Small intestine (tissue), 7 donors: ENCODE measurements around the gene CBFA2T3. TPM values are rescaled to one million over a fixed set of nuclear protein-coding genes. Genes with fewer than 3 reads are reported as not detected.

Experiments used
- DNase-seq, 2 donors: peaks; one replicate each; pipeline versions ENCODE4 v3.0.0 to v3.0.0-alpha.2; 2013
- FAIRE-seq: peaks from 2 replicates; lab custom pipeline; 2012; peaks lifted over from hg19 to GRCh38; lab: Jason Lieb, UNC
- H3K27ac ChIP-seq, 3 donors: one replicate each; pipeline ENCODE4 v1.5.1; 2013; ENCODE audit warnings: low read length in 2 of 3, mild to moderate bottlenecking in 2 of 3, control low read depth in 1 of 3, inconsistent platforms in 1 of 3, low read depth in 1 of 3, moderate library complexity in 1 of 3
- H3K27me3 ChIP-seq, 3 donors: one replicate each; pipeline ENCODE4 v1.6.1; 2013; ENCODE audit warnings: low read length in 3 of 3, inconsistent platforms in 1 of 3; ENCODE audit not compliant: control insufficient read depth in 3 of 3, insufficient read depth in 3 of 3
- H3K36me3 ChIP-seq, 3 donors: one replicate each; pipeline ENCODE4 v1.6.1; 2013; ENCODE audit warnings: low read length in 3 of 3, inconsistent platforms in 1 of 3, low read depth in 1 of 3, mild to moderate bottlenecking in 1 of 3, moderate library complexity in 1 of 3; ENCODE audit not compliant: control insufficient read depth in 3 of 3, insufficient read depth in 2 of 3
- H3K4me1 ChIP-seq, 3 donors: one replicate each; pipeline ENCODE4 v1.6.1; 2013; ENCODE audit warnings: low read length in 2 of 3, inconsistent platforms in 1 of 3, low read depth in 1 of 3, mild to moderate bottlenecking in 1 of 3, moderate library complexity in 1 of 3; ENCODE audit not compliant: control insufficient read depth in 3 of 3, insufficient read depth in 2 of 3
- H3K4me3 ChIP-seq, 3 donors: one replicate each; pipeline ENCODE4 v1.5.1; 2013; ENCODE audit warnings: low read length in 3 of 3, control low read depth in 1 of 3, inconsistent platforms in 1 of 3, low read depth in 1 of 3, mild to moderate bottlenecking in 1 of 3, moderate library complexity in 1 of 3
- H3K9me3 ChIP-seq, 2 donors: one replicate each; pipeline ENCODE4 v1.6.1; 2013; ENCODE audit warnings: low read depth in 1 of 2, low read length in 1 of 2; ENCODE audit not compliant: control insufficient read depth in 2 of 2, insufficient read depth in 1 of 2
- WGBS, 3 donors: extraction: QIAGEN DNeasy Blood & Tissue Kit; methylation state at CpG; one replicate each; pipeline ENCODE4 v1.1.7; 2013; 5-methylcytosine and 5-hydroxymethylcytosine counted together
- polyA plus RNA-seq, 4 donors: library from polyadenylated mRNA; stranded (reverse) in 3 of 4; unstranded in 1 of 4; fragments of 200-250 nt in 3 of 4; fragments of 120-200 nt in 1 of 4; gene quantifications; one replicate each; pipeline versions ENCODE4 v1.2.1 to v1.2.3, GENCODE V29; 2013
- donor health status: healthy with polysubstance abuse.
- donor health status: control.
- donor health status: control.
- donor health status: Bipolar disorder and iron deficiency.
- donor health status: healthy.

CBFA2T3 gene
- polyA plus RNA-seq, 4 donors: 1.4 to 8.4 (median 4.1) TPM

GRCh38 chr16:88938119-88938776 is 38.8 kb downstream of the CBFA2T3 start:
- Histone ChIP-seq H3K27ac (no peak overlapping the region), H3K9me3 (no peaks in the 10 kb centered on the region), H3K27me3 (peaks cover 3 to 43% (median 28%) of the 10 kb centered on the region in 3 donors), H3K4me3 (no peak overlapping the region), H3K36me3 (no peaks in the 10 kb centered on the region), H3K4me1 (peaks cover 0 to 17% (median 0%) of the 10 kb centered on the region in 3 donors)
- 73 to 82% (median 73%) methylated on average over 32 of the region's 32 CpGs for WGBS, 3 donors
- FAIRE-seq (no peak), DNase-seq (no peak)

- peak overlapping the region in 2 of 3 donors; percentile 38 to 39 for H3K27ac ChIP-seq
- H3K27me3 ChIP-seq: peaks cover 3 to 33% (median 28%) of the 10 kb centered on the region in 3 donors
- H3K9me3 ChIP-seq: no peaks in the 10 kb centered on the region
- 81 to 87% (median 83%) methylated on average over 19 of the region's 19 CpGs for WGBS, 3 donors
- no peaks in the 10 kb centered on the region for H3K36me3 ChIP-seq
- no peak for DNase-seq
- no peak overlapping the region for H3K4me3 ChIP-seq
- no peak for FAIRE-seq
- peaks cover 0 to 17% (median 0%) of the 10 kb centered on the region in 3 donors for H3K4me1 ChIP-seq
These were observed 39.8 kb downstream of the CBFA2T3 start for GRCh38 chr16:88937206-88937621.

GRCh38 chr16:88936556-88937205 is 40.3 kb downstream of the CBFA2T3 start:
- peak overlapping the region in 2 of 3 donors; percentile 25 to 53 for H3K27ac ChIP-seq
- no peak for FAIRE-seq
- no peak for DNase-seq

GRCh38 chr16:88936008-88936555 is 40.9 kb downstream of the CBFA2T3 start:
- Histone ChIP-seq H3K9me3 (no peaks in the 10 kb centered on the region), H3K27ac (peak overlapping the region in 2 of 3 donors; percentile 25 to 53), H3K4me3 (no peak overlapping the region), H3K4me1 (peaks cover 0 to 17% (median 0%) of the 10 kb centered on the region in 3 donors), H3K36me3 (no peaks in the 10 kb centered on the region), H3K27me3 (peaks cover 3 to 29% (median 20%) of the 10 kb centered on the region in 3 donors)
- 10 to 24% (median 16%) methylated on average over 19 of the region's 19 CpGs for WGBS, 3 donors
- DNase-seq (peak; percentile 56 to 61), FAIRE-seq (no peak)

More at GRCh38 chr16:88936556-88937205, 40.3 kb downstream of the CBFA2T3 start:
- Histone ChIP-seq H3K4me1 (peaks cover 0 to 17% (median 0%) of the 10 kb centered on the region in 3 donors), H3K36me3 (no peaks in the 10 kb centered on the region), H3K4me3 (no peak overlapping the region), H3K9me3 (no peaks in the 10 kb centered on the region), H3K27me3 (peaks cover 3 to 29% (median 26%) of the 10 kb centered on the region in 3 donors)
- WGBS, 3 donors: 34 to 52% (median 46%) methylated on average over 31 of the region's 31 CpGs

- Histone ChIP-seq H3K4me3 (no peak overlapping the region), H3K36me3 (no peaks in the 10 kb centered on the region), H3K9me3 (no peaks in the 10 kb centered on the region), H3K27me3 (peaks cover 0 to 15% (median 11%) of the 10 kb centered on the region in 3 donors), H3K27ac (no peak overlapping the region), H3K4me1 (peaks cover 0 to 17% (median 0%) of the 10 kb centered on the region in 3 donors)
- no peak for DNase-seq
- 71 to 84% (median 82%) methylated on average over 29 to 33 of the region's 33 CpGs for WGBS, 3 donors
- no peak for FAIRE-seq
These were observed 42.8 kb downstream of the CBFA2T3 start for GRCh38 chr16:88934066-88934667.

GRCh38 chr16:88932929-88933328 is 44.1 kb downstream of the CBFA2T3 start:
- FAIRE-seq (no peak), DNase-seq (no peak)
- no peak overlapping the region for H3K27ac ChIP-seq
- no peaks in the 10 kb centered on the region for H3K36me3 ChIP-seq
- WGBS, 3 donors: 69 to 91% (median 84%) methylated on average over 13 to 17 of the region's 17 CpGs
- H3K4me3 ChIP-seq: no peak overlapping the region
- H3K9me3 ChIP-seq: no peaks in the 10 kb centered on the region
- peaks cover 0 to 17% (median 0%) of the 10 kb centered on the region in 3 donors for H3K4me1 ChIP-seq
- H3K27me3 ChIP-seq: peaks cover 0 to 11% (median 7%) of the 10 kb centered on the region in 3 donors

GRCh38 chr16:88931936-88932335 is 45.1 kb downstream of the CBFA2T3 start:
- Histone ChIP-seq H3K27ac (no peak overlapping the region), H3K9me3 (no peaks in the 10 kb centered on the region), H3K27me3 (peaks cover 0 to 10% (median 2%) of the 10 kb centered on the region in 3 donors), H3K4me1 (peaks cover 0 to 16% (median 0%) of the 10 kb centered on the region in 3 donors), H3K36me3 (no peaks in the 10 kb centered on the region), H3K4me3 (no peak overlapping the region)
- WGBS, 3 donors: 46 to 77% (median 54%) methylated on average over 18 to 21 of the region's 21 CpGs
- no peak for DNase-seq
- no peak for FAIRE-seq

GRCh38 chr16:88931373-88931900 is 45.6 kb downstream of the CBFA2T3 start:
- H3K9me3 ChIP-seq: no peaks in the 10 kb centered on the region
- H3K4me3 ChIP-seq: no peak overlapping the region
- FAIRE-seq (no peak), DNase-seq (no peak)
- H3K27ac ChIP-seq: no peak overlapping the region
- peaks cover 0 to 7% (median 2%) of the 10 kb centered on the region in 3 donors for H3K27me3 ChIP-seq
- WGBS, 3 donors: 68 to 91% (median 84%) methylated on average over 16 to 20 of the region's 20 CpGs
- H3K4me1 ChIP-seq: peaks cover 0 to 11% (median 0%) of the 10 kb centered on the region in 3 donors
- no peaks in the 10 kb centered on the region for H3K36me3 ChIP-seq
